Measurements from ENCODE around the gene TACC3.

Gene TACC3

GRCh38 chr4:1767061-1767769 is 45.9 kb downstream of the TACC3 start:
- H3K4ac ChIP-seq (ENCODE audit: low read depth in 1 of 2, low read length in 2 of 2), result no peak overlapping the region
- WGBS, result under 1% methylated on average over 48 of the region's 84 CpGs
- H3K9ac ChIP-seq (ENCODE audit: low read length), result no peak overlapping the region
- H2BK5ac ChIP-seq (ENCODE audit: low read depth, low read length, poor library complexity, severe bottlenecking), result no peak overlapping the region
- H2BK120ac ChIP-seq (ENCODE audit: low read depth, low read length), result peak overlapping the region; percentile 59
- peak overlapping the region in 1 of 2 experiments; percentile 32 for H3K18ac ChIP-seq (ENCODE audit: low read depth in 1 of 2, low read length in 2 of 2)
- H3K4me2 ChIP-seq (ENCODE audit: low read length, poor library complexity, severe bottlenecking), result peak overlapping the region; percentile 85
- H3K79me1 ChIP-seq (replicated peaks; ENCODE audit: low read length, poor library complexity, severe bottlenecking), result no peaks in the 10 kb centered on the region
- H4K91ac ChIP-seq (ENCODE audit: low read length), result no peak overlapping the region
- peak overlapping the region; percentile 76 for H2BK15ac ChIP-seq (ENCODE audit: low read depth, poor library complexity, severe bottlenecking)
- H3K23ac ChIP-seq (ENCODE audit: low read length in 2 of 2), result no peak overlapping the region
- no peak overlapping the region for H3K14ac ChIP-seq (ENCODE audit: low read length in 2 of 2)
- H3K27ac ChIP-seq (ENCODE audit: low read length, poor library complexity, severe bottlenecking), result no peak overlapping the region
- H3K4me1 ChIP-seq (ENCODE audit: control insufficient read depth, insufficient read depth, low read depth, low read length), result peaks cover 53% of the 10 kb centered on the region
- no peak overlapping the region for H2AFZ ChIP-seq (ENCODE audit: low read depth, low read length)
- peaks cover 3 to 54% of the 10 kb centered on the region in 2 experiments for H3K27me3 ChIP-seq (ENCODE audit: control insufficient read depth in 1 of 2, insufficient read depth in 1 of 2, low read length in 2 of 2)
- H3K36me3 ChIP-seq (ENCODE audit: control insufficient read depth in 1 of 2, insufficient read depth in 2 of 2, low read depth in 1 of 2, low read length in 2 of 2), result no peaks in the 10 kb centered on the region
- no peaks in the 10 kb centered on the region for H3K9me3 ChIP-seq (ENCODE audit: control insufficient read depth, low read length)
- H2AK5ac ChIP-seq (ENCODE audit: low read length, severe bottlenecking), result no peak overlapping the region
- H2BK12ac ChIP-seq (ENCODE audit: low read length in 2 of 2), result no peak overlapping the region
- DNase-seq, result no peak
- H3K4me3 ChIP-seq (ENCODE audit: insufficient read depth in 1 of 2, low read depth in 1 of 2, low read length in 2 of 2), result peak overlapping the region in 1 of 2 experiments; percentile 52
- peak overlapping the region; percentile 70 for H4K8ac ChIP-seq (ENCODE audit: low read length)

- Histone ChIP-seq H3K23ac (ENCODE audit: low read length in 2 of 2) (no peak overlapping the region), H4K91ac (ENCODE audit: low read length) (no peak overlapping the region), H3K4me3 (ENCODE audit: insufficient read depth in 1 of 2, low read depth in 1 of 2, low read length in 2 of 2) (peak overlapping the region in 1 of 2 experiments; percentile 52), H2BK120ac (ENCODE audit: low read depth, low read length) (peak overlapping the region; percentile 59), H3K4me1 (ENCODE audit: control insufficient read depth, insufficient read depth, low read depth, low read length) (peaks cover 53% of the 10 kb centered on the region), H2AFZ (ENCODE audit: low read depth, low read length) (no peak overlapping the region), H2BK15ac (ENCODE audit: low read depth, poor library complexity, severe bottlenecking) (no peak overlapping the region), H3K18ac (ENCODE audit: low read depth in 1 of 2, low read length in 2 of 2) (no peak overlapping the region), H2AK5ac (ENCODE audit: low read length, severe bottlenecking) (no peak overlapping the region), H3K14ac (ENCODE audit: low read length in 2 of 2) (no peak overlapping the region), H3K9ac (ENCODE audit: low read length) (no peak overlapping the region), H3K27ac (ENCODE audit: low read length, poor library complexity, severe bottlenecking) (no peak overlapping the region), H3K36me3 (ENCODE audit: control insufficient read depth in 1 of 2, insufficient read depth in 2 of 2, low read depth in 1 of 2, low read length in 2 of 2) (no peaks in the 10 kb centered on the region), H3K27me3 (ENCODE audit: control insufficient read depth in 1 of 2, insufficient read depth in 1 of 2, low read length in 2 of 2) (peaks cover 3 to 55% of the 10 kb centered on the region in 2 experiments), H4K8ac (ENCODE audit: low read length) (peak overlapping the region; percentile 70), H3K4me2 (ENCODE audit: low read length, poor library complexity, severe bottlenecking) (peak overlapping the region; percentile 64), H2BK5ac (ENCODE audit: low read depth, low read length, poor library complexity, severe bottlenecking) (no peak overlapping the region), H3K4ac (ENCODE audit: low read depth in 1 of 2, low read length in 2 of 2) (no peak overlapping the region), H3K9me3 (ENCODE audit: control insufficient read depth, low read length) (no peaks in the 10 kb centered on the region), H3K79me1 (replicated peaks; ENCODE audit: low read length, poor library complexity, severe bottlenecking) (no peaks in the 10 kb centered on the region), H2BK12ac (ENCODE audit: low read length in 2 of 2) (no peak overlapping the region)
- 21% methylated on average over 16 of the region's 32 CpGs for WGBS
- DNase-seq, result peak; percentile 52
These were observed 46.5 kb downstream of the TACC3 start for GRCh38 chr4:1767770-1768366.

GRCh38 chr4:1768367-1769034 is 47.2 kb downstream of the TACC3 start:
- Histone ChIP-seq H2BK5ac (ENCODE audit: low read depth, low read length, poor library complexity, severe bottlenecking) (no peak overlapping the region), H3K27me3 (ENCODE audit: control insufficient read depth in 1 of 2, insufficient read depth in 1 of 2, low read length in 2 of 2) (peaks cover 3 to 60% of the 10 kb centered on the region in 2 experiments)
- WGBS, result 77% methylated on average over 23 of the region's 23 CpGs

GRCh38 chr4:1769692-1770091 is 48.4 kb downstream of the TACC3 start:
- Histone ChIP-seq H3K79me1 (replicated peaks; ENCODE audit: low read length, poor library complexity, severe bottlenecking) (no peaks in the 10 kb centered on the region), H2BK12ac (ENCODE audit: low read length in 2 of 2) (no peak overlapping the region), H4K8ac (ENCODE audit: low read length) (no peak overlapping the region), H2BK15ac (ENCODE audit: low read depth, poor library complexity, severe bottlenecking) (no peak overlapping the region), H3K27ac (ENCODE audit: low read length, poor library complexity, severe bottlenecking) (no peak overlapping the region), H3K9ac (ENCODE audit: low read length) (no peak overlapping the region), H3K14ac (ENCODE audit: low read length in 2 of 2) (no peak overlapping the region), H2BK5ac (ENCODE audit: low read depth, low read length, poor library complexity, severe bottlenecking) (no peak overlapping the region), H3K36me3 (ENCODE audit: control insufficient read depth in 1 of 2, insufficient read depth in 2 of 2, low read depth in 1 of 2, low read length in 2 of 2) (no peaks in the 10 kb centered on the region), H4K91ac (ENCODE audit: low read length) (no peak overlapping the region), H3K23ac (ENCODE audit: low read length in 2 of 2) (no peak overlapping the region), H3K18ac (ENCODE audit: low read depth in 1 of 2, low read length in 2 of 2) (no peak overlapping the region), H3K4me3 (ENCODE audit: insufficient read depth in 1 of 2, low read depth in 1 of 2, low read length in 2 of 2) (no peak overlapping the region), H2AK5ac (ENCODE audit: low read length, severe bottlenecking) (no peak overlapping the region), H2BK120ac (ENCODE audit: low read depth, low read length) (no peak overlapping the region), H3K27me3 (ENCODE audit: control insufficient read depth in 1 of 2, insufficient read depth in 1 of 2, low read length in 2 of 2) (peaks cover 3 to 67% of the 10 kb centered on the region in 2 experiments), H3K9me3 (ENCODE audit: control insufficient read depth, low read length) (no peaks in the 10 kb centered on the region), H3K4me2 (ENCODE audit: low read length, poor library complexity, severe bottlenecking) (no peak overlapping the region), H3K4me1 (ENCODE audit: control insufficient read depth, insufficient read depth, low read depth, low read length) (peaks cover 45% of the 10 kb centered on the region), H3K4ac (ENCODE audit: low read depth in 1 of 2, low read length in 2 of 2) (no peak overlapping the region), H2AFZ (ENCODE audit: low read depth, low read length) (no peak overlapping the region)
- WGBS, result 81% methylated on average over 6 of the region's 6 CpGs
- DNase-seq, result no peak

More at GRCh38 chr4:1768367-1769034, 47.2 kb downstream of the TACC3 start:
- Histone ChIP-seq H3K4me3 (ENCODE audit: insufficient read depth in 1 of 2, low read depth in 1 of 2, low read length in 2 of 2) (no peak overlapping the region), H3K4me2 (ENCODE audit: low read length, poor library complexity, severe bottlenecking) (no peak overlapping the region), H3K4ac (ENCODE audit: low read depth in 1 of 2, low read length in 2 of 2) (no peak overlapping the region), H3K4me1 (ENCODE audit: control insufficient read depth, insufficient read depth, low read depth, low read length) (peaks cover 52% of the 10 kb centered on the region), H2BK12ac (ENCODE audit: low read length in 2 of 2) (no peak overlapping the region), H3K9ac (ENCODE audit: low read length) (no peak overlapping the region), H3K27ac (ENCODE audit: low read length, poor library complexity, severe bottlenecking) (no peak overlapping the region), H2BK15ac (ENCODE audit: low read depth, poor library complexity, severe bottlenecking) (no peak overlapping the region), H3K14ac (ENCODE audit: low read length in 2 of 2) (no peak overlapping the region), H2AFZ (ENCODE audit: low read depth, low read length) (no peak overlapping the region), H3K79me1 (replicated peaks; ENCODE audit: low read length, poor library complexity, severe bottlenecking) (no peaks in the 10 kb centered on the region), H3K36me3 (ENCODE audit: control insufficient read depth in 1 of 2, insufficient read depth in 2 of 2, low read depth in 1 of 2, low read length in 2 of 2) (no peaks in the 10 kb centered on the region), H4K8ac (ENCODE audit: low read length) (no peak overlapping the region), H3K9me3 (ENCODE audit: control insufficient read depth, low read length) (no peaks in the 10 kb centered on the region), H3K23ac (ENCODE audit: low read length in 2 of 2) (no peak overlapping the region), H2BK120ac (ENCODE audit: low read depth, low read length) (no peak overlapping the region), H3K18ac (ENCODE audit: low read depth in 1 of 2, low read length in 2 of 2) (no peak overlapping the region), H4K91ac (ENCODE audit: low read length) (no peak overlapping the region), H2AK5ac (ENCODE audit: low read length, severe bottlenecking) (no peak overlapping the region)
- DNase-seq, result no peak

All from mesenchymal stem cell (in vitro differentiated cells and primary cell).